NCI-H2196 (cell line): ENCODE results near the gene SBK1.
"Not testable (repeated sequence)": the region's sequence is repeated elsewhere in the genome, so short reads cannot be mapped to it uniquely, and the experiment has no call there.

Experiments
- DNase-seq: peaks from one replicate; lab custom pipeline; 2025; ENCODE audit not compliant: unreplicated experiment; lab: John Stamatoyannopoulos, UW

Gene SBK1

DNA sequence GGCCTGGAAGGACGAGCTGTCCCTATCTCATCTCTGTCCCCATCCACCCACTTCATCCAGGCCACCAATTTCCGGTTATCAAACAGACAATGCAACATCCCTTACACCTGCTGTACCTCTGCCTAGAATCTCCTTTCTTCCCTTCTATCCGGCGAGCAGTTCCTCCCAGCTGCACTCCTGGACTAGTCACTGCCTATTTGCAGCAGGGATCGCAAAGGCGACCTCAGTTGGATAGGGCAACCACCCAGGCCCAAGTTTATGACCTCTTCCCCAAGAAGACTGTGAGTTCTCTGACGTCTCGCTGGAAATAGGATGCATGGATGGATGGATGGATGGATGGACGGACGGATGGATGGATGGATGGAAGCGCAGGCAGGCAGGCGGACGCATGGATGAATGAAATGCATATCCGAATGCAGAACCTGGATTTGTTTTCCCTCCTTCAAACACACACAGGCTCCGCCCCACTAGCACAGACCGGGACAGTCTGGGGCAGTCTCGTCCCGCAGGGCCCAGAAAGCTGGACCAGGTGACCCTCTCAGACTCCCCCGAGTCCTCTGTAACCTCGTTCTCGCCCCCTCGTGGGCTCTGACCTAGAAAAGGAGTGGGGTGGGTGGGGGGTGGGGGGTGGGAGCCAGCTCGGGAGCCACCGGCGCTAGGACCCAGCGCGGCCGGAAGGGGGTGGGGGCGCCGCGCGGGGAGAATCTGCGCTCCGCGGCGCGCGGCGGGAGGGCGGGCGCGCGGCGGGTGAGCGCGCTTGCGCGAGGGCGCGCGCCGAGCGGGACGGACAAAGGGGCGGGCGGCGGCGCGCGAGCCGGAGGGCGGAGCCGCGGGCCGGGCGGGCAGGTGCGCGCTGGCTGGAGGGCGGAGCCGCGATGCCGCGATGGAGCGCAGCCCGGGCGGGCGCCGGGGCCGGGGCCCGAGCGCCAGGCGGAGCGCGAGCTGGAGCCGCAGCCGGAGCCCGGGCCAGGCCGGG, at the start of gene SBK1:
TSS of gene SBK1 (plus strand) at position 875 of the 976 bp plus-strand sequence. CDS start 24,867 bp downstream, outside the sequence.
- DNase-seq = peak; percentile 90

DNA sequence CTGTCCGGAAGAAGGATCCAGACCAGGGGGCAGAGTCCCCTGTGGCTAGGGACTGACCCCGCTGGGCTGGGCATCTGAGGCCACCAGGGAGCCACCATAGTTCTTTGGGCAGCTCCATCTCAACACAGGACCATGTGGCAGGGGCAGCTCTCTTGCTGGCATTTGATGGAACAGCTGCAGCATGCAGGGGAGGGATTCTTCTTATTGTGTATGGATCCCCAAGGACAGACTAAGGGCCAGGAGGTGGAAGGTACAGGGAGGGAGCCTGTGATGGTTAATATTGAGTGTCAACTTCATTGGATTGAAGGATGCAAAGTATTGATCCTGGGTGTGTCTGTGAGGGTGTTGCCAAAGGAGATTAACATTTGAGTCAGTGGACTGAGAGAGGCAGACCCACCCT, 42.8 kb upstream of the SBK1 start:
- DNase-seq = not testable (repeated sequence)

- no peak for DNase-seq
Observed at GRCh38 chr16:28250999-28251398, 41.3 kb upstream of the SBK1 start.

- DNase-seq = no peak
Observed at GRCh38 chr16:28254158-28254557, 38.2 kb upstream of the SBK1 start.

DNA sequence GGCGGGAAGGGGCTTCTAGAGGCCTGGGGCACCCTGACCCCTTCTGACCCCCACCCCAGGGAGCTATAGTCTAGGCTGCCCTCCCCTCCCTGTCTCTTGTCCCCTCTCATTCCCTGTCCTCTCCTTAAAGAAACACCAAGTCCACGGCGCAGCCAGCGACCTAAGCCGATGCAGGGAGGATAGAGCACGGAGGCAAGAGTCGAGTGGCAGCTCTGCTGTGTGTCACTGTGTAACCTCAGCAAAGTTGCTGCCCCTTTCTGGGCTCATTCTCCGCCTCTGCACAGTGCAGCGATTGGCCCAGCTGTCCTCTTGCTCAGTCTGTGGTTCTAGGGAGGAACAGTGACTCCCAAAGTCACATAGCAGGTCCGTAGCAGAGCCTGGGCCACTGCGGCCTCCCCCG, 36.5 kb upstream of the SBK1 start:
- DNase-seq = no peak

DNA sequence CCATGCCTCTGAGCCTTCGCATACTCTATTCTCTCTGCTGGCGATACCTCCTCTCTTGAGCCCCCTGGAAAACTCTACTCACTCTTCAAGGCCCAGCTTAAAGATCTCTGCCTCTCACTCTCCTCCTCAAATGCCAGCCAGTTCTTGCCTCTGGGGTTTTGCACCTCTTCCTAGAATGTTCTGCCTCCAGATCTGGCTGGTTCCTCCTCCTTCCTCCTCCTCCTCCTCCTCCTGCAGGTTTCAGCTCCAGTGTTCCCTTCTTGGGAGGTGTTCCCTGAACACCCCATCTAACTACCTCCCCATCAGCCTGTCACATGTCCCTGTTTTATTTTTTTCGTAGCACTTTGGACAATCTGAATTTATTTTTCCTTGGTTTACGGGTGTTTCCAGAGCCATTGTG, 35.1 kb upstream of the SBK1 start:
- DNase-seq = no peak

GRCh38 chr16:28258567-28258966, 33.8 kb upstream of the SBK1 start:
- no peak for DNase-seq

DNA sequence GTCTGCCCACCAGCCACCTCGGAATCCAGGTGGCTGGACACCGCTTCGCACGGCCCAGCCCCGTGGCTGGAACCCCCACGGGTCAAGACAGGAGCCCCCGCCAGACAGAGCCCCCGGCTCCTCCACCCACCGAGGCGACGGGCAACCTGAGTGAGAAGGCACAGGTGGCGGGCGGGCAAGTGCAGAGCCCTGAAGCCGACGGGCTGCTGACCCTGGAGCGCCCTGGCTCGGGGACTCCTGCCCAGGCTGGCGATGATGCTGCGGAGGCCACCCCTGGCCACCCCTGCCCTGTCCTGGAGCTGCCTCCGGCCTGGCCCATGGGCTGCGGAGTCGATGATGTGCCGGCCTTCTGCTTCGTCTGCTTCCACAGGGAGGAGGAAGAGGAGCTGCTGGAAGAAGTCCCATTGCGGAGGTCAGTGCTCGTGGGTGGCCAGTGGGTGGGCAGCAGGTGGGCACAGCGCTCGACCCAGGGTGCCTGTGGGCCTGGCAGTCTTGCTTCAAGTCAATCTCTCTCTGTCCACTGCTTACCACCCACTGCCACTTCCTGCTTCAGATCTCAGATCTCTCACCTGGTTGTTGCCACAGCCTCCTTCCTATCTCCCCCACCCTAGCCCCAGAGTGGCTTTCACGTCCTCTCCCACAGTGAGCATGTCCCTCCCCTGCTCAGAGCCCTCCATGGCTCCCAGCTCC, 33.1 kb upstream of the SBK1 start:
- DNase-seq = no peak

GRCh38 chr16:28259781-28260150, 32.6 kb upstream of the SBK1 start:
- DNase-seq = no peak

DNA sequence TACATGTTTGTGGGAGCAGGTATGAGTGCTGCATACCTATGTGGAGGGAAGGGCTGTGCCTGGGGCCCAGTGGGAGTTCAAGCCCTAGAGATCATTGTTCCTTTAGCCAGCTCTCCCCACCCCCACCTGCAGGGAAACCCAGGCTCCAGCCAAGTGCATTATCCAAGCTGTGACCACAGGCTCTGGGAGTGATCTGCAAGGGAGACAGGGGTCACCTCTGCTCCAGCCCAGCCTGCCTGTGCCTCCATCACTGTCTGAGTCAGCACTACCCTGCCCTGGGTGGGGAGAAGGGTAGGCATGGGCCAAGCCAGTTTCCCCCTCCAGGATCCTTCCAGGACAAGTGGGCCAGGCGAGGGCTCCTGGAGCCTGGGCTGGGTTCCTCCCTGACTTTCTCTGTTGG, 32.1 kb upstream of the SBK1 start:
- no peak for DNase-seq

- peak; percentile 25 for DNase-seq
Observed at GRCh38 chr16:28261942-28262341, 30.4 kb upstream of the SBK1 start.

DNA sequence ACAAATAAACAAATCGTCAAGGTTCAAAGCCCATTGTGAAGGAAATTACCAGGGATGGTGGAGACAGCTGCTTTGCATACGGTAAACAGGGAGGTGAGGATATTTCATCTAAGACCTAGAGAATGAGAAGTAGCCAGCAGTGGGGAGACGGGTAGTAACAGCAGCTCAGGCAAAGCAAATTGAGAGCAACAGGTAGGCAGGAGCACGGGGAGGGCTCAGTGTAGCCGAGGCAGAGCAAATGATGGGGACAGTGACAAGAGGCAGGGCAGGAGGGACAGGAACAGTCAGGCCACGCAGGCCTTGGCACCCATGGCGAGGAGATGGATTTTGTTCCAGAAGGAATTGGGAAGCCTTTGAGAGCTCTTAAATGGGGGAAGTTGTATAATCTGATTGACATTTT, 29.0 kb upstream of the SBK1 start:
- no peak for DNase-seq

DNA sequence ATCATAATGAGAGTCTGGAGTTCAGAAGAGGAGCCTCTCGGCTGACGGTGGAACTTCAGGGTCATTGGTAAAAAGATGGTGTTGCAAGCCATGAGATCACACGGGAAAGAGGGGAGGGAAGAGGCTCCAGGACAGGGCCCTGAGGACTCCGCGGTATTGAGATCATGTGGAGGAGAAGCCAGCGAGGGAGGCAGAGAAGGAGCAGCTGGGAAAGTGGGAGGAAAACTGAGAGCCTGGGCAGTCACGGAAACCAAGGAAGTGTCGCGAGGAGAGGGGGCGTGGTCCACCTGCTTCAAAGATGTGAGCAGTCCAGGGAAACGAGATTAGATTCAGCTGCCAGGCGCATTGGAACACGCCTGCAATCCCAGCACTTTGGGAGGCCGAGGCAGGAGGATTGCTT, 27.7 kb upstream of the SBK1 start:
- no peak for DNase-seq

DNA sequence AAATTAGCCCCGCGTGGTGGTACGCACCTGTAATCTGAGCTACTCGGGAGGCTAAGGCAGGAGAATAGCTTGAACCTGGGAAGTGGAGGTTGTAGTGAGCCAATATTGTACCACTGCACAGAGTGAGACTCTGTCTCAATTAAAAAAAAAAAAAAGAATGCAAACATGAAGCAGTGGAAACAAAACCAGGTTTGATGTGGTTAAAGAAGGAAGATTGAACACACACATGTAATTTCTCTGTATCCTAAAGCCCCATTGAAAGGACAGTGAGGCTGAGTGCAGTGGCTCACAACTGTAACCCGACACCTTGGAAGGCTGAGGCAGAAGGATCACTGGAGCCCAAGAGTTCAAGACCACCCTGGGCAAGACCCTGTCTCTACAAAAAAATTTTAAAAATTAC, 26.5 kb upstream of the SBK1 start:
- no peak for DNase-seq

DNA sequence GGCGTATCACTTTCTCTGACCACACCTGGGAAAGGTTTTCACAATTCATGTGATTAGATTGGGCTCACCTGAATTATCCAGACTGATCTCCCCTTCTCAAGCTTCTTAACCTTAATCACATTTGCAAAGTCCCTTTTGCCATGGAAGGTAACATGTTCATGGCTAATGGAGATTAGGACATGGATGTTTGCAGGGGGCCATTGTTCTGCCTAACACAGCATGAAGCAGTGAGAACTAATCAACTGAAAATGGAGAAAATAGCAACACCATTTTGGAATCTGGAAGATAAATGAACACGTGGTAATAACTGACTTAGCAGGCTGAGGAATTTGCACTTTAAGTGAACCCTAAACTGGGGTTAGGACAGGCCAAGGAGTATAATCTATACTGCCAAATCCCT, 25.0 kb upstream of the SBK1 start:
- no peak for DNase-seq

DNA sequence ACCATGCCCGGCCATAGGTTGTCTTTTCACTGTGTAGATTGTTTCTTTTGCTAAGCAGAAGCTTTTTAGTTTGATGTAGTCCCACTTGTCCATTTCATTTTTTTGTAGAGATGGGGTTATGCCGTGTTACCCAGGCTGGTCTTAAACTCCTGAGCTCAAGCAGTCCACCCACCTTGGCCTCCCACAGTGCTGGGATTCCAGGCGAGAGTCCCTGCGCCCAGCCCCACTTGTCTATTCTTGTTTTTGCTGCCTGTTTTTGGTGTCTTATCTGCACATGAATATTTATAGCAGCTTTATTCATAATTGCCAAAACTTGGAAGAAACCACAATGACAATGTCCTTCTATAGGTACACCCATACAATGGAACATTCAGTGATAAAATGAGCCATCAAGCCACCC, 18.8 kb upstream of the SBK1 start:
- no peak for DNase-seq

- DNase-seq = no peak
Observed at GRCh38 chr16:28274676-28275075, 17.6 kb upstream of the SBK1 start.

GRCh38 chr16:28276301-28276700, 16.0 kb upstream of the SBK1 start:
- DNase-seq = no peak

DNA sequence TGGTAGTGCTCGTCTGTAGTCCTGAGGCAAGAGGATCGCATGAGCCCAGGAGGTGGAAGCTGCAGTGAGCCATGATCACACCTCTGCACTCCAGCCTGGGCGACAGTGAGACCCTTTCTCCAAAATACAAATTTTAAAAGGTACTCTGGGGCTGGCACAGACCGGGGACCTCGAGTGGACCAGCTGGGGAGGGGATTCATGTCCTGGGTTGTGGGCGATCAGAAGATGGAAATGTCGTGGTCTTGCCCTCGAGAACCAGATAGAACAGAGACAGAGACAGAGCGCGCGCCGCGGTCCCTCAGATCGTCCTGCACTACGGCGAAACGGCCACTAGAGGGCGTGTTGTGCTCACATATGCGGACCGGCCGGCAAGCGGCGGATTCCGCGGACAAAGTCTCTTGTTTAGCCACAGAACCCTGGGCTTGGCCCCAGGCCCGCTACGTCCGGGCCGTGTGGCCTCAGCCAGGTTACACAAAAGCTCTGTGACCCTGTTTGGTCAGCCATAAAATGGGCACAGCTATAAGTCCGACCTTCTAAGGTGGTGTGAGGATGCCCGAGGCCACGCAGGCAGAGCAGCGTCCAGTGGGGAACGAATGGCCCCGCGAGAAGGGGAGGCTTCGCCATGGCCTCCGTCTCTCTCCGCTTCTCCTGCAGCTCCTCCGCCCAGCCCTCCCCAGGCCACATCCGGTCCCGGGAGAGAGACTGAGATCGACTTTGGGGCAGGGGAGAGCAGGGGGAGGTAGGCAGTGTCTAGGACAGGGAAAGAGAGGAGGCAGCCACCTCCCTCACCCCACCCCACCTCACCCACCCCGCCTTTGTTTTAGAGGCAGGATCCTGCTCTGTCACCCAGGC, 14.6 kb upstream of the SBK1 start:
- peak; percentile 93 for DNase-seq

DNA sequence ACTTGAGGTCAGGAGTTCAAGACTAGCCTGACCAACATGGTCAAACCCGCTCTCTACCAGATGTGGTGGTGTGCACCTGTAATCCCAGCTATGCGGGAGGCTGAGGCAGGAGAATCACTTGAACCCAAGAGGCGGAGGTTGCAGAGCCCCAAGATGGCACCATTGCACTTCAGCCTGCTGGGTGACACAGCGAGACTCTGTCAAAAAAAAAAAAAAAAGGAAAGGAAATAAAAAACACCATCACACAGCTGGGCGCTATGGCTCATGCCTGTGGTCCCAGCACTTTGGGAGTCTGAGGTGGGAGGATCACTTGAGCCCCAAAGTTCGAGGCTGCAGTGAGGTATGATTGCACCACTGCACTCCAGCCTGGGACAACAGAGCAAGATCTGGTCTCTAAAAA, 13.3 kb upstream of the SBK1 start:
- no peak for DNase-seq
